ENCODE data around the gene MTFMT. TPM values are rescaled to one million over a fixed set of nuclear protein-coding genes. Genes with fewer than 3 reads are reported as not detected.
A peak's percentile ranks its signal among the peaks of the same experiment; 100 is the strongest.

Gene MTFMT
- total and polyA plus RNA-seq, 2 of the 13 experiments (the other 11 are each of a cell fraction or from before 2014, with no cell fraction given) = 9.9 to 23.2 TPM

- no peak for TF ChIP-seq GZF1 (CRISPR knock-in tag; IDR thresholded peaks at IDR 0.05)
- TF ChIP-seq BRCA1 (CRISPR knock-in tag; IDR thresholded peaks at IDR 0.05) = 0 out of 2 replicates have a peak, but pooled peaks have one; percentile 52
- TF ChIP-seq MEIS2 (CRISPR knock-in tag; IDR thresholded peaks at IDR 0.05) = no peak; the same call in 1 of the 2 replicates
- TF ChIP-seq MED13 (CRISPR knock-in tag; IDR thresholded peaks at IDR 0.05) = peak; percentile 26; the same call in 1 of the 2 replicates
- TF ChIP-seq AGO2 (optimal IDR thresholded peaks at IDR 0.05; ENCODE audit: low read depth, low read length) = no peak
- no peak for TF ChIP-seq SNRNP70 (IDR thresholded peaks at IDR 0.05; ENCODE audit: low read depth, low read length)
- no peak for TF ChIP-seq REST (IDR thresholded peaks at IDR 0.05; ENCODE audit: borderline replicate concordance in 1 of 2, low read depth in 1 of 2, low read length in 2 of 2)
- peak; percentile 94 for TF ChIP-seq FOXJ3 (CRISPR knock-in tag; IDR thresholded peaks at IDR 0.05; ENCODE audit: borderline replicate concordance)
- peak; percentile 85 for TF ChIP-seq ZNF335 (CRISPR knock-in tag; IDR thresholded peaks at IDR 0.05)
- peak; percentile 87 for TF ChIP-seq ZNF609 (CRISPR knock-in tag; IDR thresholded peaks at IDR 0.05; ENCODE audit: borderline replicate concordance)
- TF ChIP-seq ZBTB43 (CRISPR knock-in tag; conservative IDR thresholded peaks at IDR 0.05) = peak; percentile 94
- TF ChIP-seq ZNF496 (CRISPR knock-in tag; IDR thresholded peaks at IDR 0.05; ENCODE audit: insufficient replicate concordance) = no peak
- TF ChIP-seq NFKBIZ (CRISPR knock-in tag; IDR thresholded peaks at IDR 0.05) = peak; percentile 83
- TF ChIP-seq ZNF160 (CRISPR knock-in tag; IDR thresholded peaks at IDR 0.05) = no peak
- TF ChIP-seq DMAP1 (CRISPR knock-in tag; IDR thresholded peaks at IDR 0.05) = peak; percentile 48; the same call in 1 of the 2 replicates
- peak; percentile 84; the same call in 1 of the 2 replicates for TF ChIP-seq SP5 (CRISPR knock-in tag; IDR thresholded peaks at IDR 0.05; ENCODE audit: borderline replicate concordance, low read depth)
- TF ChIP-seq ZNF550 (CRISPR knock-in tag; IDR thresholded peaks at IDR 0.05; ENCODE audit: borderline replicate concordance) = no peak
- TF ChIP-seq DDIT3 (CRISPR knock-in tag; IDR thresholded peaks at IDR 0.05) = no peak
- TF ChIP-seq ZNF746 (CRISPR knock-in tag; IDR thresholded peaks at IDR 0.05) = no peak; the same call in 1 of the 2 replicates
- TF ChIP-seq ZNF225 (CRISPR knock-in tag; IDR thresholded peaks at IDR 0.05) = no peak
Observed at GRCh38 chr15:65044724-65045481, 15.5 kb upstream of the MTFMT start, which contains the start of gene SLC51B (continued).
